H4 (cell line): ENCODE data around the gene FRMD3. TPM values are rescaled to one million over a fixed set of nuclear protein-coding genes. Genes with fewer than 3 reads are reported as not detected.

ENCODE experiments used
- DNase-seq: peaks from one replicate; pipeline ENCODE4 v3.0.0-alpha.2; 2015; ENCODE audit warnings: low spot score
- total RNA-seq: library from RNA; depleted of rRNA; stranded (reverse); fragments of >200 nt; shearing (Covaris generic); gene quantifications from 2 replicates; pipeline ENCODE4 v1.2.3, GENCODE V29; 2014

The FRMD3 gene
- total RNA-seq, 1 experiment from 2014 or later: 0.29 TPM

DNA sequence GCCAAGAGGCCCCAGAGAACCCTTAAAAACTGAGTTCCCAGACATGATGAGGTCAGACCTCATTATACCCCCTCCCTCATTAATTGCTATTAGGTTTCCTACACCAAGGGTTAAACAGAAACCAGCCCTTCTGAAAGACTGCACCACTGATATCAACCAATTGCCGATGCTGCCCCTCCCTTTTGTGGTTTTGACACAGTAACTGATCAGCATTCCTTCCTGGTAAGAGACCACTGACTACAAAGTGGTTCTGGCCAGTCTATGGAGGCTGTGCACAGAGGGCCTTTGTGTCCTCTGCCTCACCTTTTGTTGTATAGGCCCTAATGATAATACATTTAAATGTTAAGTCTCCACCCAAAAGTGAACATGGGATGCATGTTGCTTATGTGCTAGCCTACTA lies 201.5 kb downstream of the FRMD3 start:
- no peak for DNase-seq

GRCh38 chr9:83334320-83334719 lies 203.9 kb downstream of the FRMD3 start:
- DNase-seq: peak; percentile 66

DNA sequence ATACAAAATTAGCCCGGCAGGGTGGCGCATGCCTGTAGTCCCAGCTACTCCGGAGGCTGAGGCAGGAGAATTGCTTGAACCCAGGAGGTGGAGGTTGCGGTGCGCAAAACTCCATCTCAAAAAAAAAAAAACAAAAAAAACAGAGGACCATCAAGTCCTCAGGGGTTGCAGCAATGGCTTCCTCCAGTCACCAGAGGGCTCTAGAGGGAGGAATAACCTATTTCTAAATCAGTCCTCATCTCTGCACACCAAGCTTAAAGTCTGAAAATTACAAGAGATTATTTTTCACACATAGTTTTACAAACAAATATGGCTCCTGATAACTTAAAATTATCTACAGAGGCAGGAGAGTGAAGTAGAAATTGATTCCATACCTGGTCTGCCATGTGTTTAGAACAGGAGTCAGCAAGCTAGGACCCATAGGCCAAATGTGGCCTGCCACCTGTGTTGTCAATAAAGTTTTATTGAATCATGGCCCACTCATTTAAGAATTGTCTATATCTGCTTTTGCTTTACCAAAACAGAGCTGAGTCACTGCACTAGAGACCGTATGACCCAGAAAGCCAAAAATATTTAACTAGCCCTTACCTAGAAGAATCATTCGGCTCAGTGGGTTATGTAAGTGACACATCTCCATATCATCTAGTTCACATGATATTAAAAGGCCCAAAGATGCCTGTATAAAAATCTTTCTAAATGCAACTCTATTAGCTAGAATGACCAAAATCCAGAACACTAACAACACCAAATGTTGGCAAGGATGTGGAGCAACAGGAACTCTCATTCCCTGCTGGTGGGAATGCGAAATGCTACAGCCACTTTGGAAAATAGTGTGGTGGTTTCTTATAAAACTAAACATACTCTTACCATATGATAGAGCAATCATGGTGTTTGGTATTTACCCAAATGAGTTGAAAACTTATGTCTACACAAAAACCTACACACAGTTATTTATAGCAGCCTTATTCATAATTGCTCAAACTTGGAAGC lies 207.7 kb downstream of the FRMD3 start:
- no peak for DNase-seq

DNA sequence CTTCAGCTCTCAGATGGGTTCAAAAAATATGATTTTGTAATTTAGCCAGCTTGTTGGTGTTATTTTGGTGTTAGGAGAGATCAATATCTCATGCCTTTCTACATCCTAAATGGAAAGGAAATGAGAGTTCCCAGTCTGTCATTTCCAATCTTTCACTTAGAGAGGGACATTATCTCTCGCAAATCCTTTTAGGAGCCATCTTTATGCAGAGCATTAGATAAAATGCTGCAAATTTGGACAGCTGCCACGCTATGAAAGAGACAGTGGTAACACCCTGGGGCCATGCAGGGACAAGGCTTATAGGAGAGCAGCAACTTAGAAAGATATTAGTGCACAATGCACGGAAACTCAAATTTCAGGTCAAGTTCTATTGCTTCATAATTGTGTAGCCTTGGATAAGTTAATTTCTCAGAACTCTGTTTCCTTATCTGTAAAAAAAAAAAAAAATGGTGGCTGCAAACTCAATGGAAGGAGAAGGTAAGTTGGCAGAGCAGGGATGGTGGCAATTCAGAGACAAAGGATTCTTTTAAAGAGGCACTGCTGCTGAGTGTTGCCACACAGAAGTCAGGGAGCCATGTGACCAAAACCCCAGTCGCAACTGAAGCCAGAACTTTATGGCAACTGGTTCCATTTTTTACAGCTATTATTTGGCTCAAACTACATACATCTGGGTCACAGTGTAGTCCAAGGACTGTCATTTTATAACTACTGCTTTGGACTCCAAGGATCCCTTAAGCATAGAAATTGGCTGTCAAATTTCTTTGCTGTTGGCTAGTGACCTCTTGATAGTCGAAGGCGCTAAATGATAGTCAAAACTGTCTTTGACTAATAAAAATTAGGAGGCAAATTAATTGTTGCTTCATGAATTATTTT lies 210.2 kb downstream of the FRMD3 start:
- DNase-seq: no peak

DNA sequence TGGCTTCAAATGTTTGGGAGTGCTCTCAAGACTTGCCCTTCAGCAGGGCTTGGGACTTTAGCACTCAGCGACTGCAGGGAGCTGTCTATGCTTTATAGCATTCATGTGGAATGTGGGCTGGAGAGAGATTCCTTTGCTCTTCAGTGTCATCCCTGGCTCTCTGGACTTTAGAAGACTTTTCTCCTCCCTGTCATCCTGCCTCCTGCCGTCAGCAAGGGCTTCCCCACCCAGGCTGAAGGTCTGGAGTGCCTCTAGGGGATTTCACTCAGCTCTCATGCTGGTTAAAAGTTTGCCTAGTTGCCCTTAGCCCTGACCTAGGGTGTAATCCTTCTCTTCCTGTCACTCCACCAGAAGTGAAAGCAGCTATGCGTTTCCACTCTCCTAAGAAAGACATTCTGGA lies 210.9 kb downstream of the FRMD3 start:
- DNase-seq: no peak

DNA sequence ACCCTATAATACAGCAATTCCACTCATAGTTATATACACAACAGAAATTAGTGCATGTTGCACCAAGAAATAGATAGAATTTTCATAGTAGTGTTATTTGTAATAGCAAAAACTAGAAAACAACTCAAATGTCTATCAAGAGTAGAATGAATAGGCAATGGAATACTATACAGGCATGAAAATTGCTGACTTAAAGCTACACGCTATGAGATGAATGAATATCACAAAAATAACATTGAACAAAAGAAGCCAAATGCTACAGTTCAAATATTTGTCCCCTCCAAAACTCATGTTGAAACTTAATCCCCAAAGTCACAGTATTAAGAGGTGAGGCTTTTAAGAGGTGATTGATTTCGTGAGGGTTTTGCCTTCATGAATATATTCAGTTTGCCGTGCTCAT lies 215.1 kb downstream of the FRMD3 start:
- DNase-seq: no peak

- no peak for DNase-seq
Observed at GRCh38 chr9:83322438-83322837, 215.8 kb downstream of the FRMD3 start.

GRCh38 chr9:83317244-83317643 lies 221.0 kb downstream of the FRMD3 start:
- no peak for DNase-seq

DNA sequence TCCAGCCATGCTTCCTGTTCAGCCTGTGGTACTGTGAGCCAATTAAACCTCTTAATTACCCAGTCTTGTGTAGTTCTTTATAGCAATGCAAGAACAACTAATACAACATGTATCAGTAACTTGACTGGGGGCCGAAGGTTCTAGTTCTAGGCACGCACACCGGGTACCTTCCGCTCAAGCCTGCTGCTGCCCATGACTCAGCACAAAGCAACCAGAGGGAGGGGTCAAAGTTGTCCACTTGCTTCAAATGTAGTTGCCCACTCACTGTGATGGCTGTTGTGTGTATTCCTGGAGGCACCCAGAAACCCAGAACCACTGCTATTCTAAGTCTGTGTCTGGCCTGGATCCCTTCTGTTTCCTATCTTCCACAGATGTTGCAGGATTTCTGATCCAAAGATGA lies 222.6 kb downstream of the FRMD3 start:
- DNase-seq: no peak

DNA sequence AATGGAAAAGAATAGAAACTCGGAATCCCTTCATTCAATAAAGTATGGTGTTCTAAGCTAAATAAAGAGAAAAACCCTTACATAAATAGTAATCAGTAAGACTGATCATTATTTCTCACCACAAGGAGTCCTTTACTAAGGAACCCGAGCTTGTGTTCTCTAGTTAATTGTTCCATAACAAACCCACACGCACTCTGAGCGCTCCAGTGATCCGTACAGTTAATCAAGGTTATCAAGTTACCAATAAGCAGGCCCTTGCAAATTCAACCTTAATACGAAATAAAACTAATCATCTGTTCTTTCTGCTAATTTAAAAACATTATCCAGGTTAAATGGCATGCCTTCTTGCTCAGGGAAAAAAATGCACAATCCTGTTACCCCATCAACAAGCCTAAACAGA lies 224.4 kb downstream of the FRMD3 start:
- no peak for DNase-seq

GRCh38 chr9:83312537-83312936 lies 225.7 kb downstream of the FRMD3 start:
- no peak for DNase-seq

DNA sequence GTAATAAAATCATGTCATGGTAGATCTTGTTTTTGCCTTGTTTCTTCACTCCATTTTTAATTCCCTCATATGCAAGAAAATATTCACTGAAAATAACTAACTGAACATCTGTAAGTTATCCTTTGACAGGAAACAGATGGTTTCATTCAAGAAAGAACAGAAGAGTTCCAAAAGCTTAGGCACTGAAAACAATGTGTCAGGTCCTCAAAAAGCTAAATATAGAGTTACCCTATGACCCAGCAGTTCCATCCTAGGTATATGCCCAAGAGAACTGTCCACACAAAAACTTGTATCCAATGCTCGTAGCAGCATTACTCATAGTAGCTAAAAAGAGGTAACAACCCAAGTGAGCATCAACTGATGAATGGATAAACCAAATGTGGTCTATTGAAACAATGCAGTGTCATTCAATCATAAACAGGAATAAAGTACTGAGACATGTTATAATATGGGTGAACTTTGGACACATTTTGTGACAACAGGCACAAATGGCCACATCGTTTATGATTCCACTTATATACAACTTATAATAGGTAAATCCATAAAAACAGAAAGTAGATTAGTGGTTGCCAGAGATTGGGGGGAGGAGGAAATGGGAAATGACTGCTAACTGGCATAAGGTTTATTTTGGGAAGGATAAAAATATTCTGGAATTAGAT lies 231.0 kb downstream of the FRMD3 start:
- DNase-seq: no peak

DNA sequence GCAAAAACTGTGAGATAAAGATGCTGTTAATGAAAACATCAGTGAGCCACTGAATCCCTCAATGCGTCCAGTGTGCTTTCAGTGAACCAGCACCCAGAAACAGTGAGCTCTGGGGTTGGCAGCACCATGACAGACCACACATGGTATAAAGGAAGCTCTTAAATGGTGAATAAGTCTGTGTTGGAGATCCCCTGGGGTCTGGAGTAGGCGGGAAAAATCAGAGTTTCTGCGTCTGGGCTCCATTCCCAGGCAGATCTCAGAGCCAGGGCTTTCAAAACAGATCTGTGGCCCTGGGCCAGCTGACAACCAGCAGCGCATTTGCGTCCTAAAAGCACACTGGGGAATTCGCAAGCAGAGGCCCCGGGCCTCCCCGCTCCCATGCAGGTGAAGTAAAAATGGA lies 233.5 kb downstream of the FRMD3 start:
- DNase-seq: no peak

DNA sequence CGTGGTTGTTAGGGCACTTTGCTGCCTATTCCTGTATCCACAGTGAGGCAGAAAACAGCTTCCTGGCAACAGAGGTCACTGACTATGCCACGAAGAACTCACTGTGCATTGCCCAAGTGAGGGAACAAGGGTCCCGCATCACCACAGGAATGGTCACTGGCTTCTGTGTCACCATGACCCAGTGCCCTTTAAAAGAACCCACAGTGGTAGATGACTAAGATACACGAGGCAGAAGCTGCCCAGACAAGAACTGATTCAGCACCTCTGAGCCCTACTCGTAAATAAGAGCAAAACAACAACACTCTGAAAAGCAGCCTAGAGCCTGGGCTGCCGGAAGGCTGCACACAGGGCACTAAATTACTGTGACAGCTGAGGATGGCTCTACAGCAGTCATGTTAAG lies 238.6 kb downstream of the FRMD3 start:
- peak; percentile 36 for DNase-seq

GRCh38 chr9:83299094-83299493 lies 239.1 kb downstream of the FRMD3 start:
- DNase-seq: no peak

GRCh38 chr9:83296123-83296522 lies 242.1 kb downstream of the FRMD3 start:
- DNase-seq: no peak

DNA sequence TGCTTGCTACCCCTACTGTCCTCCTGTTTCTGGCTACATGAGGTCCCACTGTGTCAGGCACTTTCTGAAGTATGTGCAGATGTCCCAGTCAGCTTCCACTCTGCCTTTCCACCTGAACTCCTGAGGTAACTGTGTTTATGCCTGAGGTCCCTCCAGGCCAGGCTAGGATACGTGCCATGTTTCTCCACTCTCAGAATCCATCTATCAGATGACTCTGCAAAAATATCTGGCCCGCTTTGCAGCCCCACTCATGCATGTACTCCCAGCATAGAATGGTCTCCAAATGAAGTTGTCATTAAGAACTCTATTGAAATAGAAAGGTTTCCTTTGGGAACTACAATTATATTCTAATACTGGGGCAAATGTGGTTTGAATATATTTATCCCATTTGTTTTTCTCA lies 243.4 kb downstream of the FRMD3 start:
- DNase-seq: no peak

GRCh38 chr9:83291196-83291595 lies 247.0 kb downstream of the FRMD3 start:
- no peak for DNase-seq

DNA sequence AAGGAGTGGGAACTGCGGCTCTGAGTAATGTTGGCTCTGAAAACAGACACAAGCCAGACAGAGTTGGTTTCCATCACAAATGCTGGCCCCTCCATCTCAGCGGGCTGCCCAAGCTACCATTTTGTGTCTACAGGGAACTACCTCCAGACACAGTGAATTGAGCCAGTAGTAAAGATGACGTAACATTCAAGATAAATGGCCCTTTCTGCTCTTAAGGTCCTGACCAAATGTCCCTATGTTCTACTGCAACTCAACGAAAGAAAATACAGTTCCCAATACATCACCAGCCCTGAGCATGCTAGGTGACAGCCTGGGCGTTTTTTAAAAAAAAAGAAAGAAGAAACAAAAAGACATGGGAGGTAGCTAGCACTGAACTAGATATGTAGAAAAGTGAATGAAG lies 247.5 kb downstream of the FRMD3 start:
- no peak for DNase-seq

- no peak for DNase-seq
Observed at GRCh38 chr9:83287021-83287420, 251.2 kb downstream of the FRMD3 start.

- DNase-seq: no peak
Observed at GRCh38 chr9:83285445-83286225, 252.6 kb downstream of the FRMD3 start.
